Measurements from ENCODE around the gene AGMO.

The AGMO gene

GRCh38 chr7:15407910-15408309 is 153.9 kb downstream of the AGMO start:
- H4K20me1 ChIP-seq (ENCODE audit: insufficient read depth, low read length) = no peaks in the 10 kb centered on the region
- H2AFZ ChIP-seq (ENCODE audit: low read length) = no peak overlapping the region
- H3K9me3 ChIP-seq (replicated peaks; ENCODE audit: insufficient read depth, low read length) = no peaks in the 10 kb centered on the region
- no peak overlapping the region for H3K4me3 ChIP-seq (ENCODE audit: low read length)
- H3F3A ChIP-seq (ENCODE audit: insufficient read depth, low read length) = no peaks in the 10 kb centered on the region
- no peaks in the 10 kb centered on the region for H3K79me2 ChIP-seq (ENCODE audit: low read length)
- no peak overlapping the region for H3K4me2 ChIP-seq (ENCODE audit: low read depth, low read length)
- no peak for TF ChIP-seq EZH2 (optimal IDR thresholded peaks at IDR 0.05; ENCODE audit: low read depth, low read length)
- no peak for TF ChIP-seq CTCF (IDR thresholded peaks at IDR 0.05; ENCODE audit: low read length)
- TF ChIP-seq EZH2phosphoT487 (IDR thresholded peaks at IDR 0.05; ENCODE audit: low read length) = no peak
- H3K36me3 ChIP-seq (replicated peaks; ENCODE audit: insufficient read depth, low read length) = no peaks in the 10 kb centered on the region
- no peaks in the 10 kb centered on the region for H3K4me1 ChIP-seq (ENCODE audit: low read length)
- no peak overlapping the region for H3K9ac ChIP-seq (ENCODE audit: low read length)
- H3K27ac ChIP-seq (ENCODE audit: low read length) = no peak overlapping the region
- H3K27me3 ChIP-seq (replicated peaks; ENCODE audit: insufficient read depth, low read length) = no peaks in the 10 kb centered on the region
- no peak for DNase-seq
- no peaks in the 10 kb centered on the region for H3K9me2 ChIP-seq (replicated peaks; ENCODE audit: insufficient read depth, low read length)

- Histone ChIP-seq H3K9ac (ENCODE audit: low read length) (no peak overlapping the region), H2AFZ (ENCODE audit: low read length) (no peak overlapping the region), H3K9me2 (replicated peaks; ENCODE audit: insufficient read depth, low read length) (no peaks in the 10 kb centered on the region), H3F3A (ENCODE audit: insufficient read depth, low read length) (no peaks in the 10 kb centered on the region), H3K27me3 (replicated peaks; ENCODE audit: insufficient read depth, low read length) (no peaks in the 10 kb centered on the region), H3K4me2 (ENCODE audit: low read depth, low read length) (no peak overlapping the region), H3K4me3 (ENCODE audit: low read length) (no peak overlapping the region), H3K36me3 (replicated peaks; ENCODE audit: insufficient read depth, low read length) (no peaks in the 10 kb centered on the region), H3K79me2 (ENCODE audit: low read length) (no peaks in the 10 kb centered on the region), H3K27ac (ENCODE audit: low read length) (no peak overlapping the region), H3K4me1 (ENCODE audit: low read length) (no peaks in the 10 kb centered on the region), H4K20me1 (ENCODE audit: insufficient read depth, low read length) (no peaks in the 10 kb centered on the region), H3K9me3 (replicated peaks; ENCODE audit: insufficient read depth, low read length) (no peaks in the 10 kb centered on the region)
- no peak for TF ChIP-seq EZH2 (optimal IDR thresholded peaks at IDR 0.05; ENCODE audit: low read depth, low read length)
- no peak for TF ChIP-seq EZH2phosphoT487 (IDR thresholded peaks at IDR 0.05; ENCODE audit: low read length)
- TF ChIP-seq CTCF (IDR thresholded peaks at IDR 0.05; ENCODE audit: low read length) = no peak
- DNase-seq = no peak
Measured at GRCh38 chr7:15403751-15404150, 158.1 kb downstream of the AGMO start.

GRCh38 chr7:15403315-15403714 is 158.5 kb downstream of the AGMO start:
- H4K20me1 ChIP-seq (ENCODE audit: insufficient read depth, low read length) = no peaks in the 10 kb centered on the region
- H2AFZ ChIP-seq (ENCODE audit: low read length) = no peak overlapping the region
- no peak overlapping the region for H3K4me3 ChIP-seq (ENCODE audit: low read length)
- no peaks in the 10 kb centered on the region for H3K9me3 ChIP-seq (replicated peaks; ENCODE audit: insufficient read depth, low read length)
- TF ChIP-seq EZH2 (optimal IDR thresholded peaks at IDR 0.05; ENCODE audit: low read depth, low read length) = no peak
- TF ChIP-seq CTCF (IDR thresholded peaks at IDR 0.05; ENCODE audit: low read length) = no peak
- no peak for TF ChIP-seq EZH2phosphoT487 (IDR thresholded peaks at IDR 0.05; ENCODE audit: low read length)
- H3K4me2 ChIP-seq (ENCODE audit: low read depth, low read length) = no peak overlapping the region
- H3K79me2 ChIP-seq (ENCODE audit: low read length) = no peaks in the 10 kb centered on the region
- H3K4me1 ChIP-seq (ENCODE audit: low read length) = no peaks in the 10 kb centered on the region
- H3K9ac ChIP-seq (ENCODE audit: low read length) = no peak overlapping the region
- H3F3A ChIP-seq (ENCODE audit: insufficient read depth, low read length) = no peaks in the 10 kb centered on the region
- no peaks in the 10 kb centered on the region for H3K9me2 ChIP-seq (replicated peaks; ENCODE audit: insufficient read depth, low read length)
- H3K27ac ChIP-seq (ENCODE audit: low read length) = no peak overlapping the region
- H3K27me3 ChIP-seq (replicated peaks; ENCODE audit: insufficient read depth, low read length) = no peaks in the 10 kb centered on the region
- DNase-seq = no peak
- no peaks in the 10 kb centered on the region for H3K36me3 ChIP-seq (replicated peaks; ENCODE audit: insufficient read depth, low read length)
